Measurements from ENCODE around the gene CENPE. TPM values are rescaled to one million over a fixed set of nuclear protein-coding genes. Genes with fewer than 3 reads are reported as not detected.

The CENPE gene
- total and polyA plus RNA-seq, 10 donors, result 0.30 to 11.7 (median 3.9) TPM

- 96 to 100% (median 97%) methylated on average over 1 of the region's 1 CpG for WGBS, 5 donors
- intact Hi-C loops (cut with DNase I; ENCODE audit: low total_unique reads), result no loop called here
These were observed 29.1 kb downstream of the CENPE start for GRCh38 chr4:103168993-103169392.

GRCh38 chr4:103162176-103162575 lies 36.0 kb downstream of the CENPE start:
- WGBS, 5 donors, result 96 to 99% (median 98%) methylated on average over 2 of the region's 2 CpGs
- no peak for DNase-seq
- intact Hi-C loops (cut with DNase I; ENCODE audit: low total_unique reads), result loop anchor here (5.0 kb wide), 1 partner anchor 275 kb away; no protein-coding TSS in a partner anchor
- Histone ChIP-seq H3K27ac (no peak overlapping the region), H3K9me3 (no peaks in the 10 kb centered on the region), H3K36me3 (peaks cover 0 to 21% (median 0%) of the 10 kb centered on the region in 6 donors), H3K27me3 (replicated peaks in 1 of 7) (no peaks in the 10 kb centered on the region), H3K4me3 (no peak overlapping the region), H3K4me1 (no peaks in the 10 kb centered on the region)
- TF ChIP-seq POLR2AphosphoS5 (IDR thresholded peaks at IDR 0.05), result no peak
- no peak for TF ChIP-seq CTCF (IDR thresholded peaks at IDR 0.05 in 8 of 11, conservative IDR thresholded peaks at IDR 0.05 in 3 of 11)
- TF ChIP-seq POLR2A (IDR thresholded peaks at IDR 0.05), result no peak

More at GRCh38 chr4:103168993-103169392, 29.1 kb downstream of the CENPE start:
- Histone ChIP-seq H3K4me3 (no peak overlapping the region), H3K27ac (no peak overlapping the region), H3K9me3 (peaks cover 0 to 28% (median 21%) of the 10 kb centered on the region in 8 donors), H3K36me3 (peaks cover 0 to 27% (median 0%) of the 10 kb centered on the region in 6 donors), H3K27me3 (replicated peaks in 1 of 7) (no peaks in the 10 kb centered on the region), H3K4me1 (no peaks in the 10 kb centered on the region)
- no peak for DNase-seq
- TF ChIP-seq POLR2AphosphoS5 (IDR thresholded peaks at IDR 0.05), result no peak
- TF ChIP-seq POLR2A (IDR thresholded peaks at IDR 0.05), result no peak
- no peak for TF ChIP-seq CTCF (IDR thresholded peaks at IDR 0.05 in 8 of 11, conservative IDR thresholded peaks at IDR 0.05 in 3 of 11)

GRCh38 chr4:103158760-103159159 lies 39.4 kb downstream of the CENPE start:
- Histone ChIP-seq H3K4me3 (no peak overlapping the region), H3K4me1 (no peaks in the 10 kb centered on the region), H3K9me3 (peaks cover 0 to 3% (median 0%) of the 10 kb centered on the region in 8 donors), H3K27me3 (replicated peaks in 1 of 7) (no peaks in the 10 kb centered on the region), H3K27ac (no peak overlapping the region), H3K36me3 (peaks cover 0 to 21% (median 0%) of the 10 kb centered on the region in 6 donors)
- no peak for DNase-seq
- intact Hi-C loops (cut with DNase I; ENCODE audit: low total_unique reads), result no loop called here
- 74 to 90% (median 80%) methylated on average over 4 of the region's 4 CpGs for WGBS, 5 donors
- TF ChIP-seq CTCF (IDR thresholded peaks at IDR 0.05 in 8 of 11, conservative IDR thresholded peaks at IDR 0.05 in 3 of 11) (no peak), POLR2AphosphoS5 (IDR thresholded peaks at IDR 0.05) (no peak), POLR2A (IDR thresholded peaks at IDR 0.05) (no peak)

GRCh38 chr4:103156106-103156505 lies 42.0 kb downstream of the CENPE start:
- intact Hi-C loops (cut with DNase I; ENCODE audit: low total_unique reads), result no loop called here
- Histone ChIP-seq H3K4me1 (no peaks in the 10 kb centered on the region), H3K4me3 (no peak overlapping the region), H3K9me3 (peaks cover 0 to 3% (median 0%) of the 10 kb centered on the region in 8 donors), H3K27ac (no peak overlapping the region), H3K36me3 (peaks cover 0 to 21% (median 0%) of the 10 kb centered on the region in 6 donors), H3K27me3 (replicated peaks in 1 of 7) (no peaks in the 10 kb centered on the region)
- WGBS, 5 donors, result 62 to 81% (median 75%) methylated on average over 3 of the region's 3 CpGs
- DNase-seq, result no peak
- TF ChIP-seq POLR2AphosphoS5 (IDR thresholded peaks at IDR 0.05) (no peak), POLR2A (IDR thresholded peaks at IDR 0.05) (no peak), CTCF (IDR thresholded peaks at IDR 0.05 in 8 of 11, conservative IDR thresholded peaks at IDR 0.05 in 3 of 11) (no peak)
